ENCODE results near the gene RASSF4.

Gene RASSF4

GRCh38 chr10:44927352-44927751 lies 32.2 kb upstream of the RASSF4 start:
- TF ChIP-seq, protein P1, sequence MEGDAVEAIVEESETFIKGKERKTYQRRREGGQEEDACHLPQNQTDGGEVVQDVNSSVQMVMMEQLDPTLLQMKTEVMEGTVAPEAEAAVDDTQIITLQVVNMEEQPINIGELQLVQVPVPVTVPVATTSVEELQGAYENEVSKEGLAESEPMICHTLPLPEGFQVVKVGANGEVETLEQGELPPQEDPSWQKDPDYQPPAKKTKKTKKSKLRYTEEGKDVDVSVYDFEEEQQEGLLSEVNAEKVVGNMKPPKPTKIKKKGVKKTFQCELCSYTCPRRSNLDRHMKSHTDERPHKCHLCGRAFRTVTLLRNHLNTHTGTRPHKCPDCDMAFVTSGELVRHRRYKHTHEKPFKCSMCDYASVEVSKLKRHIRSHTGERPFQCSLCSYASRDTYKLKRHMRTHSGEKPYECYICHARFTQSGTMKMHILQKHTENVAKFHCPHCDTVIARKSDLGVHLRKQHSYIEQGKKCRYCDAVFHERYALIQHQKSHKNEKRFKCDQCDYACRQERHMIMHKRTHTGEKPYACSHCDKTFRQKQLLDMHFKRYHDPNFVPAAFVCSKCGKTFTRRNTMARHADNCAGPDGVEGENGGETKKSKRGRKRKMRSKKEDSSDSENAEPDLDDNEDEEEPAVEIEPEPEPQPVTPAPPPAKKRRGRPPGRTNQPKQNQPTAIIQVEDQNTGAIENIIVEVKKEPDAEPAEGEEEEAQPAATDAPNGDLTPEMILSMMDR (IDR thresholded peaks at IDR 0.05; ENCODE audit: poor library complexity, severe bottlenecking) = no peak
- DNase-seq (ENCODE audit: low spot score) (no peak), ATAC-seq (ENCODE audit: low read depth) (no peak)
- Histone ChIP-seq H3K4me3 (ENCODE audit: severe bottlenecking) (no peak overlapping the region), H3K36me3 (ENCODE audit: low read depth) (no peaks in the 10 kb centered on the region), H3K4me1 (ENCODE audit: insufficient read depth, poor library complexity, severe bottlenecking) (no peaks in the 10 kb centered on the region), H3K9me3 (ENCODE audit: severe bottlenecking) (no peaks in the 10 kb centered on the region), H3K27ac (ENCODE audit: poor library complexity, severe bottlenecking) (no peak overlapping the region), H3K27me3 (ENCODE audit: insufficient read depth, poor library complexity, severe bottlenecking) (no peaks in the 10 kb centered on the region)

GRCh38 chr10:44928462-44928861 lies 31.1 kb upstream of the RASSF4 start:
- Histone ChIP-seq H3K4me3 (ENCODE audit: severe bottlenecking) (no peak overlapping the region), H3K9me3 (ENCODE audit: severe bottlenecking) (no peaks in the 10 kb centered on the region), H3K4me1 (ENCODE audit: insufficient read depth, poor library complexity, severe bottlenecking) (no peaks in the 10 kb centered on the region), H3K27ac (ENCODE audit: poor library complexity, severe bottlenecking) (no peak overlapping the region), H3K27me3 (ENCODE audit: insufficient read depth, poor library complexity, severe bottlenecking) (no peaks in the 10 kb centered on the region), H3K36me3 (ENCODE audit: low read depth) (no peaks in the 10 kb centered on the region)
- TF ChIP-seq, protein P1 (IDR thresholded peaks at IDR 0.05; ENCODE audit: poor library complexity, severe bottlenecking) = no peak
- ATAC-seq (ENCODE audit: low read depth) (no peak), DNase-seq (ENCODE audit: low spot score) (no peak)

DNA sequence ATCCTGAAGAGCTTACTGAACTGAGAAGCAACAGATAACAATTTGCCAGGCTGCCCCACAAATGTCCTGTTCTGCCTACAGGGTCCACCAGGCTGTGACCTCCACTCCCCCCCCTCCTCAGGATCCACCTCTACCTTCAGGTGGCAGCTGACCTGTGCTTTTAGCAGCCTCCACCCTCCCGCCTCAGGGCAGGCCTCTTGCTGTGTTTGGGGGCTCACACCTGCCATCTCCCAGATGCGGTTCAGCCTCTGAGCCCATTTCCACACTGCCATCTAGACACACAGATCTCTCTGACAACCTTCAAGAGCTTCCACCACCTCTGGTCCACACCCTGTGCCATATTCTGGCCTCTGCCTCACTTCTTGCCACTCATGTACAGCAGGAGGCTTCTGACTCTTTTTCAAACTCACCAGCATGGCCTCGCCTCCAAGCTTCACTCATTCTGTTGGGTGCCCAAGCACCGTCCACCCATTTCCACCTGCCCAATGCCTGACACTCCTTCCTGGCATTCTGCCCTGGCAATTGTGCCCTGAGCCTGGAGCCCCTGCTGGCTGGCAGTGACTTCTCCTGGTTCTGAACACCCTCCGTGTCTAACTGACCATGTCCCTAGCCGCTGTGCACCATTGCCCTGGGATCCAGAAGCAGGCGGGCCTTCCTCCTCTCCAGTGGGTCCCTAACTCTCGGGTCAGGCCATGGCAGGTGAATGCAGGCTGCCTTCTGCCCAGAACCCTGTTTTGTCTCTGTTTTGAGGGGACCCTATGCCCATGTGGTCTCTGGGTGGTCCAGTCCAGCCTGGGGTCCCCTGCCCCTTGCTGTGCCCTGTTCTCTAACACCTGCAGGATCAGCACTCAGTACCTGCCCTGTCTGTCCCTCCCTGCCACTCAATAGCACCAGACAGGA lies 30.0 kb upstream of the RASSF4 start:
- Histone ChIP-seq H3K27me3 (ENCODE audit: insufficient read depth, poor library complexity, severe bottlenecking) (no peaks in the 10 kb centered on the region), H3K9me3 (ENCODE audit: severe bottlenecking) (no peaks in the 10 kb centered on the region), H3K36me3 (ENCODE audit: low read depth) (no peaks in the 10 kb centered on the region), H3K4me1 (ENCODE audit: insufficient read depth, poor library complexity, severe bottlenecking) (no peaks in the 10 kb centered on the region), H3K4me3 (ENCODE audit: severe bottlenecking) (no peak overlapping the region), H3K27ac (ENCODE audit: poor library complexity, severe bottlenecking) (no peak overlapping the region)
- DNase-seq (ENCODE audit: low spot score) = no peak
- TF ChIP-seq, protein P1 (IDR thresholded peaks at IDR 0.05; ENCODE audit: poor library complexity, severe bottlenecking) = no peak
- ATAC-seq (ENCODE audit: low read depth) = no peak

DNA sequence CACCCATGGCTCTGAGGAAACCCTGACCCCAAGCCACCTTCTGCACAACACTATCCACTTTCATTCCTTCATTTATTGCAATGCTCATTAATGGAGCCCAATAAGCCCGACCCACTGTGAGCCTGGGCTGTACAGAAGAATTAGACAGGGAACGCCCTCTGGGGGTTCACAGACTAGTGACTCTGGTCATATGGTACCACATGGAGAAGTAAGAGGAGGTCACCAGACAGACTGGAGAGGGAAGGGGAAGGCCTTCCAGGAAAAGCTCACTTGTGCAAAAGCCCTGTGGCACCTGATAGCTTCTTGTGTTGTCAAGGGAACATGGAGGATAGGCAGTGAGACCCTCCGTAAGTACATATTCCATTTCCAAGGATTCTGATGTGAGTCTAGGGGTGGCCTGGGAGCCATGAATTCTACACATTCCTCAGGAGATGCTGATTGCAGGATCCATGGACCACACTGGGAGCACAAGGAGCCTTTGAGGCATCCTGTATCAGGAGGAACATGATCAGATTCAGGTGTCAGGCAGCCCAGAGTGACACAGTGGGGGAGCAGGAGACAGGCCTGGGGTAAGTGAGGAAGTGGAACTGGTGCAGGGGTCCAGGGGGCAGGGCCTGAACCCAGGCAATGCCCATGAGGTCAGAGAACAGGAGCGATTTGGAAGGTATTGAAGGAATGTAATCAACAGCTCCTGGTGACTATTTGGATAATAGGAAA lies 28.5 kb upstream of the RASSF4 start:
- ATAC-seq (ENCODE audit: low read depth) = no peak
- Histone ChIP-seq H3K4me3 (ENCODE audit: severe bottlenecking) (no peak overlapping the region), H3K36me3 (ENCODE audit: low read depth) (no peaks in the 10 kb centered on the region), H3K27me3 (ENCODE audit: insufficient read depth, poor library complexity, severe bottlenecking) (no peaks in the 10 kb centered on the region), H3K9me3 (ENCODE audit: severe bottlenecking) (no peaks in the 10 kb centered on the region), H3K4me1 (ENCODE audit: insufficient read depth, poor library complexity, severe bottlenecking) (no peaks in the 10 kb centered on the region), H3K27ac (ENCODE audit: poor library complexity, severe bottlenecking) (no peak overlapping the region)
- TF ChIP-seq, protein P1 (IDR thresholded peaks at IDR 0.05; ENCODE audit: poor library complexity, severe bottlenecking) = no peak
- no peak for DNase-seq (ENCODE audit: low spot score)

Measured in RWPE2 (cell line).